ENCODE data around the gene PPP2R3A.

PPP2R3A gene

GRCh38 chr3:135970506-135971116 is 5.1 kb downstream of the PPP2R3A start:
- DNase-seq: no peak

- no peak for DNase-seq
These were observed 8.3 kb downstream of the PPP2R3A start for GRCh38 chr3:135973841-135974240.

DNA sequence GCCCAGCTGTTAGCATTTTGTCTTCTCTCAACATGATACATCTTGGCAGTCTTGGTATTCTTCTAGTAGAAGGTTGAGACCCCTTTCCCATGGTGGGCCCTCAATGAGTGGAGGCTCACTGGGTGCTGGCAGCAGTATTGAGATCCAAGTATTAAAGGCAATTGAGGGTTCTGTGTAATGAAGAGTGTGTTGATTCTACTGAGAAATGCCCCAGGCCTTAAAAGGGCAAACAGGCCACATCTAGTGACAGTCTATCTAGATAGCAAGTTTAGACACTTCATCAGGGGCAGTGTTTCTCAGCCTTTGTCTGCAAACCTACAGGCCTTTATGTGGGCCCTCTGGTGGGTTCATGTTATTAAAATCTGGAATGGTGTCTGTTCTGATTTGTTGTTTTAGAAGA is 9.5 kb downstream of the PPP2R3A start:
- DNase-seq: no peak

GRCh38 chr3:135975536-135975935 is 10.0 kb downstream of the PPP2R3A start:
- no peak for DNase-seq

DNA sequence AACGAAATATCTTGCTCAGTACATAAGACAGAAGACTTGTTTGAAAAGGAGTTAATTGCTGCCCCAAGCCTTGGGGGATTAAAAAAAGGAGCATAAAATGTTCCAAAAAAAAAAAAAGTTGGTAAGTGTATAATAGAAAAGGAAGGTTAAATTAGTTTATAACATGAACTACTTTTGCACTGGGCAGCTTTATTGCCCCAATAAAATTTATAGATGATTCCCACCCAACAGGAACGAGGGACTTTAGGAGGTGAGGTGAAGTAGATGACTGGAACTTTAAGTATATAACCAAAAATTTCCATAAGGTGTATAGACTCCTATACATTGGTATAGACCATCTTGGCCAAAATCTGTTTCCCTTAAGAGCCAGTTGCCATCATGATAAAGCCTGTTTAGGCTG is 14.8 kb downstream of the PPP2R3A start:
- DNase-seq: no peak

DNA sequence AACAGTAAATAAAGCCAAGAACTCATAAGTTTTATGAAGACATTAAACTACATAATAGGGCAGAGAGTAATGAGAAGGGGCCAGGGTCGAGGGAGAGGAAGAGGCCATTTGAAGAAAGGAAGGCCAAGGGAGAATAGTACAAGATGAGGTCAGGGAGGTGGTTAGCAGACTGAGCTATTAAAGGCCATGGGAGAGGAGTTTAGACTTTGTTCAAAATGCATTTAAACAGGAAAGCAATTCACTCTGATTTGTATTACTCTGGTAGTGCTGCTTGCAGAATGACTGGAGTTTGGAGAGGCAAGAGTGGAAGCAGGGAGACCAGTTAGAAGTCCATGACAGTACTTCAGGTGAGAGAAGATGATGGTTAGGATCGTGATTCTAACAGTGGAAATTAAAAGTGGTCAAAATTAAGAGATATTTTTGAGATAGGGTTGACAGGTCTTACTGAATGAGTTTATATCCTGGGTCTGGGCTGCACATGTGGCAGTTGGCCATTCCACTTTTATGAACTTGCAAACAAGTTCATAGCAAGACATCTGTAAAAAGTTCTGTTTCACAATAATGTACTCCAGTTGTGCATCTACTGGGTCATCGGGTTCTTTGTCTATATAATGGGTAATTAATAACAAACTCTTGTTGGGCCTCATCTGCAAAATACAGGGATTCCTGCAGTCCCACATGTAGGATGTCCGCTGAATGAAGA is 16.3 kb downstream of the PPP2R3A start:
- DNase-seq: no peak

DNA sequence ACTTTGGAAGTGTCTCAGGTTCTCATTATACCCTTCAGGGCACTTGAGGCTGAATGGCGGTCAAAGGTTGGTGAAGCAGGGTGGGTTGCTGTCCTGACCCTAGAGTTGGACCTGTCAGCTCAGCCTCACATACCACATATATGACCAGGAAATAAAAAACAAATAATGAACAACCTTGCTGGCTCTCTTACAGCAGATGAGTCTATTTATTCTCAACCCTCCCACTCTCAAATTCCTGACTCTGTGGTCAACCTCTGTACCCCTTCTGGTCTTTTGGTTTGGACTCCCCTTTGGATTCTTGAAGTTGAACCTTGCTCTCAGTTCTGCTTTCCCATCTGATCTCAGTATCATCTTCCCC is 16.9 kb downstream of the PPP2R3A start:
- no peak for DNase-seq

- DNase-seq: no peak
These were observed 17.5 kb downstream of the PPP2R3A start for GRCh38 chr3:135982922-135983581.

- no peak for DNase-seq
These were observed 22.1 kb downstream of the PPP2R3A start for GRCh38 chr3:135987661-135988060.

DNA sequence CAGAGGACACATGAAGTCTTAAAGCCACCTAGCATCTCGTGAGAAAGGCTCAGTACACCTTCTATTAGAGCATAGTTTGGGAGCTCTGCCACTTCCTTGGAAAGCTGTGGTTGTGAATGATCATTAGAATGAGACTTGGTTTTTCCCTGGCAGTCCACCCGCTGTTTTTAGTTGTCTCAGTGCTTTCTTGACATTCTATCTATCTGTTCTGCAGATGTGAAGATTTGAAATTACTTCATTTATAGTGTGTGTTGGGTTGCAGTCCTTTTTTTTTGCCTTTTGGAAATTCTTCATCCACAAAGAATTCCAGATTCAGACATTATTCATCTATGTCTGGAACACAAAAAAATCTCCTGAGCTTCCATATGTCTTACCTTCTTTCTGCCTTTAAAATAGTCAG is 23.7 kb downstream of the PPP2R3A start:
- DNase-seq: no peak

DNA sequence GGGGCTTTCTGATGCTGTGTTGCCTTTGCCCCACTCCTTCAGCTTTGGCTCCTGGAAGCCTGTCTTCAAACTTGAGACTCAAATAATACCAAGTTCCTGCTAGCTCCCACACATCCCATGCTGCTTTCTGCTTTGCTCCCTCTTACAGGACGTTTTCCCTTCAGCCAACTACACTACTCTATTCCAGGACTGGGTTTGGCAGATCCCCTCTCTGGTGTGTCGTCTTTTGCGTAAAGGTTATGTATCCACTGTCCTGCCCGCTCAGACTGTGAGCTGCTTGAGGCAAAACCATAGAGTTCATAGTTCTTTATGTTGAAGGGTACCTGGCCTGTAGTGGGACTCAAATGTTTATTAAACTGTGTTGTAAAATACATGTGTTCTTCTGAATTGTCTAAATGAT is 25.4 kb downstream of the PPP2R3A start:
- no peak for DNase-seq

DNA sequence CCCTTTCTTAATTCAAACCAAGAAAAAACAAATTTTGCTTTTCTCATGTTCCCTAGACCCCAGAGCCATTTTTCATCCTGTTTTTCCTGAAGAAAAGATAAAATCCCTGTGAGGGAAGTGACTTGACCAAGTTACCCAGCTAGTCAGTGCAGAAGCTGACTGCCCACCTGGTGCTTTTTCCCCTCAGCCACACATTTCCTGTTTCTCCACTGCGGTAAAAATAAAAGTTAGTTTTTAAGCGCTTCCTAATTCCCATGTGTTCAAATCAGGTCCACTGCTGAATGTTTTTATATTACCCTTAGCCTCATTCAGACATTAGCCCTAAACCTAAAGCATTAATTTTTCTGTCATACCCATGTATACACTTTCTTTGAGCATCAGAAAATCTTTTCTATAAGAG is 26.1 kb downstream of the PPP2R3A start:
- DNase-seq: no peak

- no peak for DNase-seq
These were observed 26.5 kb downstream of the PPP2R3A start for GRCh38 chr3:135992072-135992471.

DNA sequence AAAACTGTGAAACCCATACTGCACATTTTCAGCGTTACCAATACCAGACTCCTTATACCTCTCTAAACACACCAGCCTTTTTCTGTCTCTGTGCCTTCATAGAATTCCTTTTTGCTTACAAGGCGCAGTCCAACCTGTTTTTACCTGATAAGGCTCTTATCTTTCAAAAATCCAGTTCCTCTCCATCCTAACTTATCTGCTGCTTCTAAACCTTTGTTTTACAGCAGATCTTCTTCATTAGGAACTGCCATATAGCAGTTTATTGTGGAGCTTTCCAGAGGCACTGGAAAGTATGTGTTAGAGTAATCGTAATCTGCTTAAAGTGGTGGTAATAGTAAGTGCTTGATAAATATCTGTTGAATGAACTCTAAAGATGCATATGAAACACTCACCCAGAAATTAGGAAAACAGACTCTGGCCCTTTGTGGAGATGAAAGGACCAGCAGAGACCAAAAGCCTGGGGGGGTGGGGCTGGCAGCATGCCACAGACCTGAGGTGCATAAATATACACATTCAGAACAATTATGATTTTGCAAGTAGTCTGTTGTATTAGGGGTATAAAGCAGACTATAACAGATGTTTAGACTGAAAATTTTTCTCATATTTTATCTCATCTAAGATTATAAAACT is 29.3 kb downstream of the PPP2R3A start:
- DNase-seq: no peak

GRCh38 chr3:135995766-135996165 is 30.2 kb downstream of the PPP2R3A start:
- no peak for DNase-seq

DNA sequence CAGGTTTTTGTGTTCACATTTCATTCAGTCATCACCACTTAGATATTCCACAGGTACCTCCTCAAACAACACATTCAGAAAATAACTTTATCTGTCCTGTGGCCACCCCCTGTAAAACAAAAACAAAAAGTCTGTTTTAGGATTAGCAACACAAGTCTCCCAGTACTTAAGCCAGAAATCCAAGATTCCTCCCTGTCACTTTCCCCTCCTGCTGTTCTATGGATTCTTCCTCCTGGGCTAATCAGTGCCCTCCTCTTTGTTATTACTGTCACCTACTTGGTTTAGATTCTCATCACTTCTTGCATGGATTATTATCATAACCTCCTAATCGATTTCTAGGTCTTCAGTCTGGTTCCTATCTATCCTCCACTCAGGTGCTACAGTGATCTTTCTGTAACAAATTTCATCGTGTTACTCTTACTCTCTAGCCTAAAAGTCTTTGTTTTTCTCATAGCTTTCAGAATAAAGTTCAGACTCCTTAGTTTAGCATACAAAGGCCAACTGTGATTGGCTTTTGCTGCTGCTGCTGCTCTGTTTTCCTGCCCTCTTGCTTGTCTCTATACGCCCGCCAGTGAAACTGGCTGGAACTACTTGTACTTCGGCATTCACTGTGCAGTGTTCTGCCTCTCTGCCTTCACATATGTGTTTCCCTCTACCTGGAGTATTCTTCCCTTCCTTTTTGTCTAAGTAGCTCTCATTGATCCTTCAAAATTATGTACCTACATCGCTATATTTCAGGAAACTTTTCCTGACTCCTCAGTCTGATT is 32.2 kb downstream of the PPP2R3A start:
- DNase-seq: no peak

DNA sequence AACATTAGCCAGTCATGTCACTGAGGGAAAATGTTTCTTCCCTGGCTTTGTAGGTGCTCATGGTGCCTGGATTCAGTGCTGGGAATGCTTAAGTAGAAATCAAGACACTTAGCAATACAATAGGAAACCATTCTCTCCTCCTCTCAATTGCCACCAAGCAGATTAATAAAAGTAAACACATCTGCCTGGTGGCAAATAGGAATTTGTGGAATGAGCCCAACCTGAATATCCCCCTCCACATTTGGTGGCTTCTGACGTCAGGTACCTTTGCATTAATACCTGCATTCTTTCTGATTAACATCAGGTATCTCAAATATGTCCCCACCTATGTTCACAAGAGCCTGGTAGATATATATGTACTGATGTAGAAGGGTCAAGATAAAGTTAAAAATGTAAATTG is 42.7 kb downstream of the PPP2R3A start:
- DNase-seq: no peak

DNA sequence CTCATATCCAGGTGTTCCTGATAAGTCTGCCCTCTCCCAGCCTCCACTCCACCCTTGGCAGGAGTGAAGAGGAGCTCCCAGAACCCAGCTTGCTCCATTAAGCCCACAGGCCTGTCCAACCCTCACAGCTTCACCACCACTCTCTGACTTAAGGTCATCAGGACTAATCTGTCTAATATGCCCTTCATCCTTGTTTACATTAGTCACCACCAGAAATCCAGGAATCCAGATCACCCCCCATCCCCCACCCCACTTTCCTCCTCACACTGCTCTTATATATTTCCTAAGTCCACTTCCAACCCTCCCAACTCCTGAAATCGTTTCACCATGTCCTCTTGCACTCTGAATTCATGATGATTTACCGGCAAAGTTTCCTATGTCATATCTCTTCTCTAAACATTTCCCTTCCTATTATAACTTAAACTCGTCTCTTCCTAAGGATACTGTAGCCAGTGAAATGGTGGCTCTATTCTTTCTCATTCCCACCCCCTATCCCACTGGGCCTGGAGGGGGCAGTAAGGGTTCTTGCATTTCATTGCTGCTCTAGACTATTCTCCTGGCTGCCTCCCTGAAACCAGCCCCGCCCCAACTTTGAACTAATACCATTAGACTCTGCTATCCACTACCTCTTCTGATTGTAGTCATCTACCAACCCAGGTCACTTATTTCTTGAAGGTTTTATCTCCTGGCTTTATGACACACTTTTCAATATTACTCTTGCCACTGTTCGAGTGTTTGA is 43.4 kb downstream of the PPP2R3A start:
- DNase-seq: no peak

DNA sequence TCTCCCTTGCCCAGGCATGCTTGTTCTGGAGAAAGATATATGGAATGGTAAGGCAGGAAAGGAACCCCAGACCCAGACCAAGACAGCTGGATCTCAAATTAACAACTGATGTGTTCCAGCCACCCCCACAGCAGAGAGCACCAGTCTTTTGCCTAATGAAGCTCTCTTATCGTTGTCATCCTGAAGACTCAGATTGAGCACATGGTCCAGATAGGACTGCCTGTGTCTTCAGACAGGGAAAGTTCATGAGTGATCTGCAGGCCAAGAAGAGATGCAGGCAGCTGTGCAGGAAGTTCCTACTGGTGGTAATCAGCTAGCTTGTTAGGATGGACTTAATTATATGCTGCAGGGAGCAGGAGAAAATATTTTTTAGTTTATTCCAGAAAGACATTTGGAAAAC is 53.3 kb downstream of the PPP2R3A start:
- DNase-seq: no peak

- DNase-seq: no peak
These were observed 56.3 kb downstream of the PPP2R3A start for GRCh38 chr3:136021803-136022202.

- no peak for DNase-seq
These were observed 57.2 kb downstream of the PPP2R3A start for GRCh38 chr3:136022529-136023263.

All from activated T-cell treated with anti-CD3 and anti-CD28 coated beads, Interleukin-2, amount 50 U/mL, for 1 hour (primary cell).